ENCODE data around the gene ICAM2.
"Not testable (repeated sequence)": the region's sequence is repeated elsewhere in the genome, so short reads cannot be mapped to it uniquely, and the experiment has no call there.

ICAM2 gene

DNA sequence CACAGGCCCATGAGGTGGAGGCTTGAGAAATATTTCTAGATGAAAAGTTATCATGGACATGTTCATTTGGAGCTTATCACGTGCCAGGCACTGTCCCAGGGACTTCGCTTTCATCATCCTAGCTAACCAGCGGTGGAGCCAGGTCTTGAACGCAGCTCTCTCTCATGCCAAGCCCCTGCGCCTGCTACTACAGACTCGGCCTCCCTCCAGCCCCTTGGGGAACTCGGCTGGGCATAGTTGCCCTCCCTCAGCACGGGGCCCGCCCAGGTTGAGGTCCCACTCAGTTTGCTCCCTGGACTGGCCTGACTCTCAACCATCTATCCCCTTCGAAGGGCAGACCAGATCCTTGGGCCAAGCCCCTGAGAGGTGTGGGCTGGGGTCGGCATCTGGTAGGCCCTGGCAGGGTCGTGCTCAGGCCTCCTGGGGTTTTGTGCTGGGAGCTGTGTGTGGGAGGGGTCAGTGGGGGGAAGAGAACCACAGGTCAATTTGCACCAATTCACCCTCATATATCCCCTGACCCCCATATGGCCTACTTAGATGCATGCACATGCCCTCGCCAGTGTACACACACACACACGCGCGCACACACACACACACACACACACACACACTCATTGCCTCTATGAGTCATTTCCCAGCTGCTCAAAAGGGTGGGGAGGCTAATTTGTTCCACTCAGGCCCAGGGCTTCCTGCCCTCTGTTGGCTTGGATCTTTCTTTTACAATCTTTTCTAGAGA, 35.6 kb downstream of the ICAM2 start:
- Histone ChIP-seq H3K9me3 (ENCODE audit: insufficient read depth, low read length) (no peaks in the 10 kb centered on the region), H3K27ac (ENCODE audit: low read depth, low read length) (no peak overlapping the region), H3K79me2 (ENCODE audit: insufficient read depth, low read length) (no peaks in the 10 kb centered on the region), H3K4me3 (ENCODE audit: insufficient read depth, low read length, poor library complexity, severe bottlenecking) (no peak overlapping the region), H3K4me2 (ENCODE audit: low read depth, low read length, poor library complexity, severe bottlenecking) (no peak overlapping the region), H3F3A (ENCODE audit: insufficient read depth) (no peaks in the 10 kb centered on the region), H3K9me2 (replicated peaks; ENCODE audit: insufficient read depth, low read length) (no peaks in the 10 kb centered on the region), H3K27me3 (ENCODE audit: low read length) (no peaks in the 10 kb centered on the region), H4K20me1 (ENCODE audit: low read depth, low read length) (no peaks in the 10 kb centered on the region), H2AFZ (ENCODE audit: low read depth, low read length, severe bottlenecking) (no peak overlapping the region), H3K9ac (ENCODE audit: low read length) (no peak overlapping the region), H3K36me3 (ENCODE audit: low read length) (no peaks in the 10 kb centered on the region)
- TF ChIP-seq CTCF (IDR thresholded peaks at IDR 0.05; ENCODE audit: insufficient read depth, low read length, poor library complexity, severe bottlenecking), result no peak
- TF ChIP-seq EZH2phosphoT487 (conservative IDR thresholded peaks at IDR 0.05; ENCODE audit: low read length), result no peak

DNA sequence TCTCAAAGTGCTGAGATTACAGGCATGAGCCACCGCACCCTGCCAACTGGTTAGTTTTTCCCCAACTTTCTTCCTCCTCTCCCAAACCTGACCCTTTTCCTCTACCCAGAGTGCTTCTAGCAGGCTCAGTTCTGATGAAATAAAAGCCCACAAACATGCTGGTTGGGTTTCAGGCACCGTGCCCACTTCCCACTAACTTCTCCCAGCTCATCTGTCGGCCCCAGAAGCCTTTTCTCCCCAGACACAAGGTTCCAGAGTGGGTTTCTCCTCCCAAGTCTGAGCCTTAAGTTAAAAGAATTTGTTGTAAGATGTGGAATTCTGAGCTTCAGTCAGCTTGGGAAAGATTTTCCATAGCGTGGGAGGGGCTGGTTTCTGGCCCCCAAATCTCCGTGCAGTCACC, 36.2 kb downstream of the ICAM2 start:
- H3K9me3 ChIP-seq (ENCODE audit: insufficient read depth, low read length), result no peaks in the 10 kb centered on the region
- no peaks in the 10 kb centered on the region for H4K20me1 ChIP-seq (ENCODE audit: low read depth, low read length)
- no peak for TF ChIP-seq CTCF (IDR thresholded peaks at IDR 0.05; ENCODE audit: insufficient read depth, low read length, poor library complexity, severe bottlenecking)
- no peak for TF ChIP-seq EZH2phosphoT487 (conservative IDR thresholded peaks at IDR 0.05; ENCODE audit: low read length)
- H3K9ac ChIP-seq (ENCODE audit: low read length), result no peak overlapping the region
- no peaks in the 10 kb centered on the region for H3K79me2 ChIP-seq (ENCODE audit: insufficient read depth, low read length)
- no peak overlapping the region for H3K4me3 ChIP-seq (ENCODE audit: insufficient read depth, low read length, poor library complexity, severe bottlenecking)
- H3K27me3 ChIP-seq (ENCODE audit: low read length), result no peaks in the 10 kb centered on the region
- H3F3A ChIP-seq (ENCODE audit: insufficient read depth), result no peaks in the 10 kb centered on the region
- H3K4me2 ChIP-seq (ENCODE audit: low read depth, low read length, poor library complexity, severe bottlenecking), result no peak overlapping the region
- no peak overlapping the region for H3K27ac ChIP-seq (ENCODE audit: low read depth, low read length)
- H3K9me2 ChIP-seq (replicated peaks; ENCODE audit: insufficient read depth, low read length), result no peaks in the 10 kb centered on the region
- no peaks in the 10 kb centered on the region for H3K36me3 ChIP-seq (ENCODE audit: low read length)
- H2AFZ ChIP-seq (ENCODE audit: low read depth, low read length, severe bottlenecking), result no peak overlapping the region

DNA sequence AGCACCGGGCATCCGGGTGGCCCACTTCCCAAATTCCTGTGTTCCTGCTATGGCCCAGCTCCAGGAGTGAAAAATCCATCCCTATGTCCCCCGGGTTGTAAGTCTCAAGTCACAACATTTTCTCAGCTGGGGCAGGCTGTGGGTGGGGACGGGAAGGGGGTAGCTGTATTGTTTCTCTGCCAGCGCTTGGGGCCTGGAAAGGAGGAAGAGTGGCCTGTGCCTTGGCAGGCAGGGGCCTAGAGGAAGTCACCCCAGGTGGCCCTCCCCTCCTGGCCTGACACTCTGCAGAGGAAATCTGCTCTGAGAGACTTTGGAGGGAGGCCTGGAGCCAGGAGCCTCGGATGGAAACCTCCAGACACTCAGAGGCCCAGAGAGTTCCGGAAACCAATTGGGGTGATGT, 37.1 kb downstream of the ICAM2 start:
- Histone ChIP-seq H3K27me3 (ENCODE audit: low read length) (no peaks in the 10 kb centered on the region), H3K36me3 (ENCODE audit: low read length) (no peaks in the 10 kb centered on the region), H3K9me2 (replicated peaks; ENCODE audit: insufficient read depth, low read length) (no peaks in the 10 kb centered on the region), H3K9me3 (ENCODE audit: insufficient read depth, low read length) (no peaks in the 10 kb centered on the region), H3K27ac (ENCODE audit: low read depth, low read length) (no peak overlapping the region), H3K4me3 (ENCODE audit: insufficient read depth, low read length, poor library complexity, severe bottlenecking) (no peak overlapping the region), H4K20me1 (ENCODE audit: low read depth, low read length) (no peaks in the 10 kb centered on the region), H3K9ac (ENCODE audit: low read length) (no peak overlapping the region), H3K79me2 (ENCODE audit: insufficient read depth, low read length) (no peaks in the 10 kb centered on the region), H2AFZ (ENCODE audit: low read depth, low read length, severe bottlenecking) (no peak overlapping the region), H3F3A (ENCODE audit: insufficient read depth) (no peaks in the 10 kb centered on the region), H3K4me2 (ENCODE audit: low read depth, low read length, poor library complexity, severe bottlenecking) (no peak overlapping the region)
- TF ChIP-seq EZH2phosphoT487 (conservative IDR thresholded peaks at IDR 0.05; ENCODE audit: low read length) (no peak), CTCF (IDR thresholded peaks at IDR 0.05; ENCODE audit: insufficient read depth, low read length, poor library complexity, severe bottlenecking) (no peak)

DNA sequence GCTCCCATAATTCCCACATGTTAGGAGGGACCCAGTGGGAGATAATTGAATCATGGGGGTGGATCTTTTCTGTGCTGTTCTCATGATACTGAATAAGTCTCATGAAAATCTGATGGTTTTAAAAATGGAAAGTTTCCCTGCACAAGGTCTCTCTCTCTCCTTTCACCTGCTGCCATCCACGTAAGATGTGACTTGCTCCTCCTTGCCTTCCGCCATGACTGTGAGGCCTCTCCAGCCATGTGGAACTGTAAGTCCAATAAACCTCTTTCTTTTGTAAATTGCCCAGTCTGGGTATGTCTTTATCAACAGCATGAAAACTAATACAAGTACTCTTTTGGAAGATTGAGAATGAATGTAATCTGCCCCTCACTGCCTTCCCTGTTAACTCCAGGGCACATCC, 37.8 kb downstream of the ICAM2 start:
- H4K20me1 ChIP-seq (ENCODE audit: low read depth, low read length); H3F3A ChIP-seq (ENCODE audit: insufficient read depth); H3K27ac ChIP-seq (ENCODE audit: low read depth, low read length); H3K27me3 ChIP-seq (ENCODE audit: low read length); H3K9me3 ChIP-seq (ENCODE audit: insufficient read depth, low read length); H2AFZ ChIP-seq (ENCODE audit: low read depth, low read length, severe bottlenecking); H3K36me3 ChIP-seq (ENCODE audit: low read length); H3K9ac ChIP-seq (ENCODE audit: low read length); H3K79me2 ChIP-seq (ENCODE audit: insufficient read depth, low read length); H3K9me2 ChIP-seq (replicated peaks; ENCODE audit: insufficient read depth, low read length); H3K4me2 ChIP-seq (ENCODE audit: low read depth, low read length, poor library complexity, severe bottlenecking); H3K4me3 ChIP-seq (ENCODE audit: insufficient read depth, low read length, poor library complexity, severe bottlenecking): not testable (repeated sequence)
